ENCODE data around the gene SNRPA1. TPM values are rescaled to one million over a fixed set of nuclear protein-coding genes. Genes with fewer than 3 reads are reported as not detected.

The SNRPA1 gene
- total and polyA plus RNA-seq, 2 donors (not counting 3 experiments of a cell fraction or from before 2014, with no cell fraction given): 68.5 to 82.7 TPM

GRCh38 chr15:101286471-101287114 lies 8.5 kb downstream of the SNRPA1 start:
- TF ChIP-seq FOS (IDR thresholded peaks at IDR 0.05; ENCODE audit: borderline replicate concordance, insufficient read depth, low read length) (no peak), GATA2 (IDR thresholded peaks at IDR 0.05; ENCODE audit: insufficient read depth, insufficient read length, low read depth, low read length) (no peak), MAX (IDR thresholded peaks at IDR 0.05; ENCODE audit: insufficient read depth, insufficient read length) (no peak), JUN (IDR thresholded peaks at IDR 0.05; ENCODE audit: borderline replicate concordance, insufficient read depth, insufficient read length, low read depth) (no peak), EZH2 (IDR thresholded peaks at IDR 0.05; ENCODE audit: borderline replicate concordance, low read depth, low read length, severe bottlenecking) (no peak), POLR2AphosphoS5 (IDR thresholded peaks at IDR 0.05; ENCODE audit: insufficient read depth, low read depth, low read length) (no peak)
- no peaks in the 10 kb centered on the region for H3K9me1 ChIP-seq (replicated peaks; ENCODE audit: control insufficient read depth, extremely low read depth, insufficient read depth, low read length)
- dilution Hi-C loops (cut with MboI; ENCODE audit: extremely low pct_ligation_motif_present, low sequenced_read_pairs) (no loop called here), intact Hi-C loops (cut with micrococcal nuclease) (no loop called here)
- no peak overlapping the region for H2AFZ ChIP-seq (ENCODE audit: low read depth, low read length)
- FAIRE-seq (no peak), DNase-seq (ENCODE audit: low read depth, low spot score) (no peak)
- no peaks in the 10 kb centered on the region for H3K4me1 ChIP-seq (ENCODE audit: control insufficient read depth, extremely low read depth, insufficient read depth, low read length)
- no peak overlapping the region for H3K4me2 ChIP-seq (ENCODE audit: insufficient read depth, low read length)
- peaks cover 42% of the 10 kb centered on the region for H3K79me2 ChIP-seq (ENCODE audit: control insufficient read depth, insufficient read depth, low read length)
- H3K9ac ChIP-seq (replicated peaks; ENCODE audit: extremely low read depth, insufficient read depth, low read length): no peak overlapping the region
- H3K4me3 ChIP-seq (replicated peaks in 1 of 3; ENCODE audit: insufficient read depth in 1 of 3, low read depth in 1 of 3, low read length in 3 of 3): no peak overlapping the region
- peaks cover 5% of the 10 kb centered on the region for H4K20me1 ChIP-seq (replicated peaks; ENCODE audit: control insufficient read depth, extremely low read depth, insufficient read depth, low read length)
- ChIA-PET POLR2A (no interaction called here), CTCF (interaction anchor here (1.5 kb wide), 1 partner anchor 355 kb away, joined by 3 read pairs; no protein-coding TSS in a partner anchor)
- BruUV-seq (replicated peaks): no TSS peak
- H3K27me3 ChIP-seq (ENCODE audit: control insufficient read depth in 2 of 2, insufficient read depth in 2 of 2, low read length in 2 of 2): no peaks in the 10 kb centered on the region
- H3K27ac ChIP-seq (ENCODE audit: insufficient read depth, low read depth, low read length): no peak overlapping the region
- H3K9me3 ChIP-seq (replicated peaks; ENCODE audit: control insufficient read depth, insufficient read depth, low read length): no peaks in the 10 kb centered on the region
- H3K36me3 ChIP-seq (ENCODE audit: control insufficient read depth in 2 of 2, extremely low read depth in 1 of 2, insufficient read depth in 2 of 2, low read length in 2 of 2): peaks cover 14 to 16% of the 10 kb centered on the region in 2 experiments

- ChIA-PET CTCF (interaction anchor here (0.9 to 1.2 kb wide), 3 partner anchors 10 to 358 kb away, joined by 3 read pairs; no protein-coding TSS in a partner anchor), POLR2A (no interaction called here)
- H3K4me3 ChIP-seq (replicated peaks in 1 of 3; ENCODE audit: insufficient read depth in 1 of 3, low read depth in 1 of 3, low read length in 3 of 3): no peak overlapping the region
- no peaks in the 10 kb centered on the region for H3K27me3 ChIP-seq (ENCODE audit: control insufficient read depth in 2 of 2, insufficient read depth in 2 of 2, low read length in 2 of 2)
- no peak overlapping the region for H3K9ac ChIP-seq (replicated peaks; ENCODE audit: extremely low read depth, insufficient read depth, low read length)
- no peaks in the 10 kb centered on the region for H3K4me1 ChIP-seq (ENCODE audit: control insufficient read depth, extremely low read depth, insufficient read depth, low read length)
- no peak overlapping the region for H3K27ac ChIP-seq (ENCODE audit: insufficient read depth, low read depth, low read length)
- dilution Hi-C loops (cut with MboI; ENCODE audit: extremely low pct_ligation_motif_present, low sequenced_read_pairs) (no loop called here), intact Hi-C loops (cut with micrococcal nuclease) (no loop called here)
- H4K20me1 ChIP-seq (replicated peaks; ENCODE audit: control insufficient read depth, extremely low read depth, insufficient read depth, low read length): peaks cover 5% of the 10 kb centered on the region
- peaks cover 18% of the 10 kb centered on the region for H3K79me2 ChIP-seq (ENCODE audit: control insufficient read depth, insufficient read depth, low read length)
- TF ChIP-seq MYC (IDR thresholded peaks at IDR 0.05; ENCODE audit: low read depth, low read length) (no peak), MAX (IDR thresholded peaks at IDR 0.05; ENCODE audit: insufficient read depth, insufficient read length) (no peak), FOS (IDR thresholded peaks at IDR 0.05; ENCODE audit: borderline replicate concordance, insufficient read depth, low read length) (no peak), POLR2AphosphoS5 (IDR thresholded peaks at IDR 0.05; ENCODE audit: insufficient read depth, low read depth, low read length) (no peak), JUN (IDR thresholded peaks at IDR 0.05; ENCODE audit: borderline replicate concordance, insufficient read depth, insufficient read length, low read depth) (no peak), GATA2 (IDR thresholded peaks at IDR 0.05; ENCODE audit: insufficient read depth, insufficient read length, low read depth, low read length) (no peak), POLR2A (IDR thresholded peaks at IDR 0.05; ENCODE audit: low read depth, low read length) (no peak), EZH2 (IDR thresholded peaks at IDR 0.05; ENCODE audit: borderline replicate concordance, low read depth, low read length, severe bottlenecking) (no peak), CTCF (IDR thresholded peaks at IDR 0.05; ENCODE audit: extremely low read depth in 1 of 2, insufficient read depth in 1 of 2, low read depth in 1 of 2, low read length in 2 of 2) (no peak)
- peaks cover 14 to 17% of the 10 kb centered on the region in 2 experiments for H3K36me3 ChIP-seq (ENCODE audit: control insufficient read depth in 2 of 2, extremely low read depth in 1 of 2, insufficient read depth in 2 of 2, low read length in 2 of 2)
- no peak for FAIRE-seq
- BruUV-seq (replicated peaks): no TSS peak
- H2AFZ ChIP-seq (ENCODE audit: low read depth, low read length): no peak overlapping the region
- no peak for DNase-seq (ENCODE audit: low read depth, low spot score)
- H3K9me3 ChIP-seq (replicated peaks; ENCODE audit: control insufficient read depth, insufficient read depth, low read length): no peaks in the 10 kb centered on the region
- H3K9me1 ChIP-seq (replicated peaks; ENCODE audit: control insufficient read depth, extremely low read depth, insufficient read depth, low read length): no peaks in the 10 kb centered on the region
- H3K4me2 ChIP-seq (ENCODE audit: insufficient read depth, low read length): no peak overlapping the region
Measured at GRCh38 chr15:101283931-101284330, 11.1 kb downstream of the SNRPA1 start.

Data from endothelial cell of umbilical vein (primary cell).